ENCODE data around the gene KDM3B.

The KDM3B gene

GRCh38 chr5:138349852-138350562 lies 2.5 kb upstream of the KDM3B start:
- no peak for DNase-seq (ENCODE audit: low read depth)

- DNase-seq (ENCODE audit: low read depth): no peak
Measured at GRCh38 chr5:138350563-138350890, 2.0 kb upstream of the KDM3B start.

DNA sequence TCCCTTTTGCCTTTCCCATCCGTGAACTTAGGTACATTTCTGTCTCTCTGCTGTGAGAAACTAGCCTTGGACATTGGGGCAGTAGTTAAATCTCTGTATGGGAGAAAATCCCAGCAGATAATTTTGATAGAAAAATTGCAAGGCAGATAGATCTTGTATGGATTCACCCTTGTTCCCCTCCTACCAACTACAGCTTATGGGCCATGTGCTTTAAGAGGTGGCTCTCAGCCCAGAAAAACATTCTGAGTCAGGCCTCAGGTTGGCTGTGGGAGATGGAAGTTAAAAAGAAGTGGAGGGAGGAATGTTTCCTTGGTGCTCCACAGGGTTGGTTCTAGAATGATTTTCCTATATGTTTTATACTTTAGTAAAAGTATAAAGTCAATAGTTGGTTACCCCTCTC lies 1.4 kb upstream of the KDM3B start:
- no peak for DNase-seq (ENCODE audit: low read depth)

- no peak for DNase-seq (ENCODE audit: low read depth)
Measured at GRCh38 chr5:138351517-138351916, 968 bp upstream of the KDM3B start.

DNA sequence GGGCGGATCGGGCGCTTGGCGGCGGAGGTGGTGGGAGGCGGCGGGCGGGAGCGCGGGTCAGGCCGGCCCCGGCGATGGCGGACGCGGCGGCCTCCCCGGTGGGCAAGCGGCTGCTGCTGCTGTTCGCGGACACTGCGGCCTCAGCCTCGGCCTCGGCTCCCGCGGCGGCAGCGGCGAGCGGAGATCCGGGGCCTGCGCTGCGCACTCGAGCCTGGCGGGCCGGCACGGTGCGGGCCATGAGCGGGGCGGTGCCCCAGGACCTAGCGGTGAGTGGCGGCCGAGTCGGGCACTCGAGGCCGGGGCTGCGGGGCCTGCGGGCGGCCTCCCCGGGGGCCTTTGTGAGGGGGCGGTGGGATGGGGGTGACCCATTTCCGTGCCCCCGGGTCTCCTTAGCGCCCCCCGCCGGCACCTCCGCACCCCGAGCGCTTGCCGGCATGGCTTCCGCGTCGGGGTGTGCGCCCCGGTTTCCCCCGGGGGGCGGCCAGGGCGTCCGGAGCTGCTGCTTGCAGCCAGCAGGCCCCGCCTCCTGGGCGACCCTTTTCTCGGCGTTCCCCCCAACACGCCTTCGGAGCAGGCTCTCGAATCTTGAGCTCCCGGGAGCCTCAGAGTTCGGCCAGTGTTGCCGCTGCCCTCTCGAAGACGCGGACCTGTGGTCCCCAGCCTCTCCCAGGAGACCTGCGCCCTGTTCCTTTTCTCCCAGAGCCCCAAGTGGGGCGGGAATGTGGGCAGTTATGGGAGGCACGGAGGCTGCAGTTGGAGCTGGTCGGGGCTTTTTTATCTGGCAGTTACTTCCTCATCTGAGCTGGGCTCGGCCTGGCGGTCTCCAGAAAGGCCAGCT lies 456 bp downstream of the KDM3B start:
- DNase-seq (ENCODE audit: low read depth): peak; percentile 64

DNA sequence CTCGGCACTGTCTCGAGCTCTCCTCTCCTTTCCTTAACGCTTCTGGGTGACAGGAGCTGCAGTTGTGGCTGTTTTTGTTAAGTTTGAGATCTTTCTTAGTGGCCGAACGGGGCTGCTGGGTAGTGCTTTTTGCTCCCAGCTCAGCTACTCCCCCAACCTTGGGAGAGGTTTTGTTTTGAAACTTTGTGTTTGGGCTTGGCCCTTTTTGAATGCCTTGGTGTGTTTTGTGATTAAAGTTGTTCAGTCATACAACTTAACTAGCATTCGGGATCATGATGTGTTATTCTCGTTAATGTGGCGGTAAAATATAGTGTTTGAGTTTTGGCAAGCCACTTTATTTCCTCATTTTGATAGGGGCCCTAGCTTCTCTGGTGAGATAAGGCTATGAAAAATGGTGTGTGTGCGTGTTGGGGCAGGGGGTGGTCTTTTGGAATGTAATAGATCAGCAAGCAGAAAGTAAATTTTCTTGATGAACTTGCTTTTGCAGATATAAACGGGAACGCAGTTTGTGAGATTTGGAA lies 1.1 kb downstream of the KDM3B start:
- DNase-seq (ENCODE audit: low read depth): no peak

- no peak for DNase-seq (ENCODE audit: low read depth)
Measured at GRCh38 chr5:138354387-138354786, 1.9 kb downstream of the KDM3B start.

DNA sequence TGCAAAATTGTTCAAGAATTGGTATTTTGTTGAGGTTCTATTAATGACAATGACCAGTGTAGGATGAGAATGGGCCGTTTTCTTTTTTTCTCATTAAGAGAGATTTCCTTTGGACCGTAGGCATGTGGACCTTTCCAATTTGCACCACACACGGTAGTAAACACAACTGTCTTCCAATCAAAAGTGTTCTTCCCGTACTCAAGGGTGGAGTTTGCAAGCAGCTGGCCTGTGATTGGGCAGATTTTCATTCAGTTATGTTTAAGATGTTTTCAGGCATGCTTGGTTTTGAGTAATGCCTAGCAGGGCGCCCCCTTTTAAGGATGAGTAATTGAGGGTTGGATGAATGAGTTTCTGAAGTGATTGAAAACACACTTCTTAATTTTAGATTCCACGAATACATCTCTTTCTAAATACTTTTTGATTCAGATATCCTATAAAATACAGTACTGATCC lies 2.5 kb downstream of the KDM3B start:
- peak; percentile 37 for DNase-seq (ENCODE audit: low read depth)

GRCh38 chr5:138359621-138360020 lies 7.1 kb downstream of the KDM3B start:
- DNase-seq (ENCODE audit: low read depth): no peak

- no peak for DNase-seq (ENCODE audit: low read depth)
Measured at GRCh38 chr5:138360941-138361452, 8.5 kb downstream of the KDM3B start.

DNA sequence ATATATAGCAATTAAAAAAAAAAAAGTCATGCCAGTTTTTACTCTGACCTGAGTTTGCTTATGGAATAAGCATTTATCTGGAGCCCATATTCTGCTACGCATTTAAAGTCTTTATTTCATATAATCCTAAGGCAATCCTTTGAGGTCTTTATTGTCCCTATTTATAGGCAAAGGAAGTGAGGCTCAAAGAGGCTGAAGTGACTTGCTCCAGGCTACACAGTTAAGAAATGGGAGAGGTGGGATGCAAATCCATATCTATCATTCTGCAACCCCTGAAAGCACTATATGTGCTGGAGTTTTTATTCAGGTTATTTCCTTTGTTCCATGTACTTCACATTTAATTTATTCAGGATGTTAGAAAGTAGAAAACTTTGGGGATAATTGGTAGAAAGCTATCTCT lies 12.1 kb downstream of the KDM3B start:
- DNase-seq (ENCODE audit: low read depth): no peak

DNA sequence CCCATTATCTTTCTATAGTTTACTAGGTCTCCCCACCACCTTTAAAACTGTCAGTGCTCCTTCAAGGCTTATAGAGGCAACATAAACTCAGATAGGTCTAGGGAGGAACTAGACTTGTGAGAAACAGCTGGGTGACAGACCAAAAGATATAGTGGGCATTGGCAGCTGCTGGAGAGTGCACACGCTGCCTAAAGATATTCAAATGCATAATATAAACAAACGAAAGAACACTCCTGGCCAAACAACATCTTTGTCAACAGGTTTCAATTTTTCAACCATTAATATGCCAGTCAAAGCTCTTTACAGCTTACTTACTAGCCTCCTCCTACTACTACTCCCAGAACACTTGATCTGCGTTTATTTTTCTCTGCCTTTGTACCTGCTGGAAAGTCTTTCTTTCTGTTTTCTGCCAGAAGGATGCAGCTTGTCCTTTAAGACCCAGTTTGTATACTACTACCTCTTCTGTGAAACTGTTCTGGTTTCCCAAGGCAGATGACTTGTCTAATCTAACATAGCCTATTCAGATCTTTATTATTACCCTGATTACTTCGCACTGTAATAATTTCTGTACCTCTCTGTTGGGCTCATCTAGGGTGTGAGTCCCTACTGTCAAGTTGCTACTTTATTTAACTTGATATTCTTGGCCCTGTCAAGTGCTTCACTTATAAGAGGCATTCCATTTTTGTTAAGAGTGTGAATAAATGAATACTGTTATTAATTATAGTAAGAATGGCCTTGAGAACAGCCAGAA lies 14.3 kb downstream of the KDM3B start:
- DNase-seq (ENCODE audit: low read depth): no peak

GRCh38 chr5:138369261-138369660 lies 16.8 kb downstream of the KDM3B start:
- DNase-seq (ENCODE audit: low read depth): no peak

DNA sequence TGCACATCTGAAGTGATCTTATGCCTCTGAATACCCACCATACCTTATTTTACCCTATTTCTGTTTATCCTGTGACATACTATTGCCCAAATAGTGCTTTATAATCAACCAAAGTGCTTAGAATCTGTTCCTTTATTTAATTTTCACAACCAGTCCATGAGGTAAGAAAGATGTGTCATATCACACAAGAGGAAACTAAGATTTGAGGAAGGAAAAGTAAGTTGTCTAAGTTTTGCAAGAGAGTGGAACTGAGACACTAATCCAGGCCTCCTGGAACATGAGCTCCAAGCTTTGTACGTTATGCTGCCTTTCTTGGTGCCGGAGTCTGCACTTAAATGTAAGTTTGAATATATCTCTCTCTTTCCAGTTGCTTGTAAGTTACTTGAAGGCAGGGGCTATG lies 17.2 kb downstream of the KDM3B start:
- DNase-seq (ENCODE audit: low read depth): no peak

DNA sequence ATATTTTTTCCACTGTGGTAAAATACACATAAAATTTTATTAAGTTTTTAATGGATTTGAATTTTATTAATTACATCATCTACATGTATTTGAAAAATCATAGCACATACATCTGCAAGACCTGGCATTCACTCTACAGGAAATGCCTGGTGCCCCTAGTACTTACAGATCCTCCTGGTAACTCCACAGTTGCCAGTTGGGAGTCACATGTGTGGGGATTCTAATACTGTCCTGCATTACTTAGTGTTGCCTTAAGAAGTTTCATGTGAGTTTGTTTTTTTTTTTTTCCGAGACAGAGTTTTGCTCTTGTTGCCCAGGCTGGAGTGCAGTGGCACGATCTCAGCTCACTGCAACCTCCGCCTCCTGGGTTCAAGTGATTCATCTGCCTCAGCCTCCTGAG lies 18.1 kb downstream of the KDM3B start:
- no peak for DNase-seq (ENCODE audit: low read depth)

- DNase-seq (ENCODE audit: low read depth): no peak
Measured at GRCh38 chr5:138371454-138371853, 19.0 kb downstream of the KDM3B start.

DNA sequence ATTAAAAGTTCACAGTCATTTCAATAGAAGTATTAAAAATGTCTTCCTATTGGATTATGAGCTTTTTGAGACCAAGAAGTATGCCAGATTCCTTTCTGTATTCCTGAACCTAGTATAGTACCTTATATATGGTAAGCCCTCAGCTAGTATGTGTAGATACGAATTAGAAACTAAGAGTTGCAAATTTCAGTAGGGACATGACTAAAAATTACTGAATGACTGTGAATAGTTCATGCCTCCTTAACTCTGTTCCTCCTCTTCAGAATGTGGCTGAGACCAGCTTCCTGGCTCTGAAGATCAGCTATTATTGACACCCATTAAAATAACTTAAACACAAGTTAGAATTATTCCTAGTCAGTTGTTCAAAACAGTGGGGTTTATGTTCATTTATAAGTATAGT lies 19.7 kb downstream of the KDM3B start:
- no peak for DNase-seq (ENCODE audit: low read depth)

DNA sequence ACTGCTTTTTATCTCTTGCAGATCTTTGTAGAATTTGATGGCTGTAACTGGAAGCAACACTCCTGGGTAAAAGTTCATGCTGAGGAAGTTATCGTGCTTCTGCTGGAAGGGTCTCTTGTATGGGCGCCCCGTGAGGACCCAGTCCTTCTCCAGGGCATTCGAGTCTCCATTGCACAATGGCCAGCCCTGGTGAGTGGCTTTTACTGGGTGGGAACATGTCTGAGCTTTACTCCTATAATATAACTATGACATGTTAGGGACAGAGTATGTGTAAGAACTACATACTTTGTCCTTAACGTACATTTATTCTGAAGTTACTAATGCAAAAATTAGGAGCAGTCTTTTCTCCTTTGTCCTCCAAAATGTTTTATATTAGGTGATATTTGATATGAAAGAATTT lies 20.2 kb downstream of the KDM3B start:
- no peak for DNase-seq (ENCODE audit: low read depth)

GRCh38 chr5:138382347-138382746 lies 29.9 kb downstream of the KDM3B start:
- no peak for DNase-seq (ENCODE audit: low read depth)

- DNase-seq (ENCODE audit: low read depth): no peak
Measured at GRCh38 chr5:138385660-138386059, 33.2 kb downstream of the KDM3B start.

DNA sequence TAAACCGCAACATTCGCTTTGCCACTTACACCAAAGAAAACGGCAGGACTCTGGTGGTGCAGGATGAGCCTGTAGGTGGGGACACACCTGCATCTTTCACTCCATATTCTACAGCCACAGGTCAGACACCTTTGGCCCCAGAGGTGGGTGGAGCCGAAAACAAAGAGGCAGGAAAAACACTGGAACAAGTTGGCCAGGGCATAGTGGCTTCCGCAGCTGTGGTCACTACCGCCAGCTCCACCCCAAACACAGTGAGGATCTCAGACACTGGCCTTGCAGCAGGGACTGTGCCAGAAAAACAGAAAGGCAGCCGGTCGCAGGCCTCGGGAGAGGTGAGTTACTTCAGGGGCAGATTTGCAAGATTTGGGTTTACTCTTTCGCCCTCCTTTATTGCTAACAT lies 33.8 kb downstream of the KDM3B start:
- DNase-seq (ENCODE audit: low read depth): no peak

GRCh38 chr5:138389332-138389731 lies 36.8 kb downstream of the KDM3B start:
- no peak for DNase-seq (ENCODE audit: low read depth)
